ENCODE results near the gene TAAR8.

Gene TAAR8

DNA sequence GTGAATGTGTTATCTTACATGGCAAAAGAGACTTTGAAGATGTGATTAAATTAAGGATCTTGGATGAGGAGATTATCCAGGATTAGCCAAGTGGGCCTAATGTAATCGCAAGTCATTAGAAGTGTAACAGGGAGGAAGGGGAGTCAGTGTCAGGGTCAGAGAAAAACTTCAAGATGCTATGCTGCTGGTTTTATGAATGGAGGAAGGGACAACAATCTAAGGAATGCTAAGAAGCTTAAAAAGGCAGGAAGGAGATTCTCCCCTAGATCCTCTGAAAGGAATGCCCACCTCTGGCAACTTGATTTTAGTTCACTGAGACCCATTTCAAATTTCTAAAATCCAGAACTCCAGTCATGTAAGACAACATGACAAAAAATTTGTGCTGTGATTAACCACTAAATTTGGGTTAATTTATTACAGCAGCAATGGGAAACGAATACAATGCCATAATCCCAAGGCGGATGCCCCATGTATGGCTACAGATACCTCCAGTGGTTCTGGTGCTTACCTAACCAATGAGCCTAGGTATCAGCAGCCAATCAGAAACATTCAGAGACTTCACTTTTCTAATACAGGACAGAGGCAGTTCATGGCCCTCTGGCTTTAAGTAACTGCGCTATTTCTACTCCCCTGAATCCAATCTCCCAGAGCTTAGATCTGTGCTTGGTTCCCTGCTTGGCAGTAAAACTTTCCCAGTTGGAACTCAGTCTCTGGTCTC lies 3.6 kb upstream of the TAAR8 start:
- Histone ChIP-seq H3K4me3 (ENCODE audit: low read depth, low read length) (no peak overlapping the region), H3K27ac (ENCODE audit: extremely low read depth, low read depth, low read length) (no peak overlapping the region), H3K9me3 (ENCODE audit: control insufficient read depth, insufficient read depth, low read depth, low read length) (no peaks in the 10 kb centered on the region), H3K36me3 (ENCODE audit: control insufficient read depth in 2 of 2, insufficient read depth in 1 of 2, low read length in 2 of 2) (no peaks in the 10 kb centered on the region), H3K4me1 (ENCODE audit: control insufficient read depth, insufficient read depth, low read length) (no peaks in the 10 kb centered on the region)
- POLR2A ChIA-PET: no interaction called here
- TF ChIP-seq ZNF624 (tag by site-specific recombination; IDR thresholded peaks at IDR 0.05) (no peak), ZSCAN16 (tag by site-specific recombination; IDR thresholded peaks at IDR 0.05) (no peak), ZNF777 (tag by site-specific recombination; IDR thresholded peaks at IDR 0.05; ENCODE audit: borderline replicate concordance) (no peak), SP7 (tag by site-specific recombination; IDR thresholded peaks at IDR 0.05) (no peak), ZNF175 (tag by site-specific recombination; IDR thresholded peaks at IDR 0.05) (no peak), REPIN1 (tag by site-specific recombination; IDR thresholded peaks at IDR 0.05; ENCODE audit: low read depth) (no peak), ZNF138 (tag by site-specific recombination; IDR thresholded peaks at IDR 0.05; ENCODE audit: borderline replicate concordance) (no peak), ZNF121 (tag by site-specific recombination; IDR thresholded peaks at IDR 0.05) (no peak), KLF16 (tag by site-specific recombination; IDR thresholded peaks at IDR 0.05) (no peak), BCL11B (tag by site-specific recombination; IDR thresholded peaks at IDR 0.05; ENCODE audit: low read depth) (no peak), HOXA7 (CRISPR knock-in tag; IDR thresholded peaks at IDR 0.05; ENCODE audit: borderline replicate concordance) (no peak)
- TF ChIP-seq, protein P1, sequence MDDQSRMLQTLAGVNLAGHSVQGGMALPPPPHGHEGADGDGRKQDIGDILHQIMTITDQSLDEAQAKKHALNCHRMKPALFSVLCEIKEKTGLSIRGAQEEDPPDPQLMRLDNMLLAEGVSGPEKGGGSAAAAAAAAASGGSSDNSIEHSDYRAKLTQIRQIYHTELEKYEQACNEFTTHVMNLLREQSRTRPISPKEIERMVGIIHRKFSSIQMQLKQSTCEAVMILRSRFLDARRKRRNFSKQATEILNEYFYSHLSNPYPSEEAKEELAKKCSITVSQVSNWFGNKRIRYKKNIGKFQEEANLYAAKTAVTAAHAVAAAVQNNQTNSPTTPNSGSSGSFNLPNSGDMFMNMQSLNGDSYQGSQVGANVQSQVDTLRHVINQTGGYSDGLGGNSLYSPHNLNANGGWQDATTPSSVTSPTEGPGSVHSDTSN (CRISPR knock-in tag; IDR thresholded peaks at IDR 0.05): no peak
- TF ChIP-seq, protein P2, sequence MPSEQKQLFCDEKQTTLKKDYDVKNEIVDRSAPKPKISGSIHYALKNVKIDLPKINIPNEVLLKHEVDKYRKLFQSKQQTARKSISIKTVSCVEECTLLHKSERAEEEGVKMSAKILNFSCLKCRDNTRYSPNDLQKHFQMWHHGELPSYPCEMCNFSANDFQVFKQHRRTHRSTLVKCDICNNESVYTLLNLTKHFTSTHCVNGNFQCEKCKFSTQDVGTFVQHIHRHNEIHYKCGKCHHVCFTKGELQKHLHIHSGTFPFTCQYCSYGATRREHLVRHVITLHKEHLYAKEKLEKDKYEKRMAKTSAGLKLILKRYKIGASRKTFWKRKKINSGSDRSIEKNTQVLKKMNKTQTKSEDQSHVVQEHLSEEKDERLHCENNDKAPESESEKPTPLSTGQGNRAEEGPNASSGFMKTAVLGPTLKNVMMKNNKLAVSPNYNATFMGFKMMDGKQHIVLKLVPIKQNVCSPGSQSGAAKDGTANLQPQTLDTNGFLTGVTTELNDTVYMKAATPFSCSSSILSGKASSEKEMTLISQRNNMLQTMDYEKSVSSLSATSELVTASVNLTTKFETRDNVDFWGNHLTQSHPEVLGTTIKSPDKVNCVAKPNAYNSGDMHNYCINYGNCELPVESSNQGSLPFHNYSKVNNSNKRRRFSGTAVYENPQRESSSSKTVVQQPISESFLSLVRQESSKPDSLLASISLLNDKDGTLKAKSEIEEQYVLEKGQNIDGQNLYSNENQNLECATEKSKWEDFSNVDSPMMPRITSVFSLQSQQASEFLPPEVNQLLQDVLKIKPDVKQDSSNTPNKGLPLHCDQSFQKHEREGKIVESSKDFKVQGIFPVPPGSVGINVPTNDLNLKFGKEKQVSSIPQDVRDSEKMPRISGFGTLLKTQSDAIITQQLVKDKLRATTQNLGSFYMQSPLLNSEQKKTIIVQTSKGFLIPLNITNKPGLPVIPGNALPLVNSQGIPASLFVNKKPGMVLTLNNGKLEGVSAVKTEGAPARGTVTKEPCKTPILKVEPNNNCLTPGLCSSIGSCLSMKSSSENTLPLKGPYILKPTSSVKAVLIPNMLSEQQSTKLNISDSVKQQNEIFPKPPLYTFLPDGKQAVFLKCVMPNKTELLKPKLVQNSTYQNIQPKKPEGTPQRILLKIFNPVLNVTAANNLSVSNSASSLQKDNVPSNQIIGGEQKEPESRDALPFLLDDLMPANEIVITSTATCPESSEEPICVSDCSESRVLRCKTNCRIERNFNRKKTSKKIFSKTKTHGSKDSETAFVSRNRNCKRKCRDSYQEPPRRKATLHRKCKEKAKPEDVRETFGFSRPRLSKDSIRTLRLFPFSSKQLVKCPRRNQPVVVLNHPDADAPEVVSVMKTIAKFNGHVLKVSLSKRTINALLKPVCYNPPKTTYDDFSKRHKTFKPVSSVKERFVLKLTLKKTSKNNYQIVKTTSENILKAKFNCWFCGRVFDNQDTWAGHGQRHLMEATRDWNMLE (tag by site-specific recombination; conservative IDR thresholded peaks at IDR 0.05; ENCODE audit: low read depth): no peak
- TF ChIP-seq, protein P3, sequence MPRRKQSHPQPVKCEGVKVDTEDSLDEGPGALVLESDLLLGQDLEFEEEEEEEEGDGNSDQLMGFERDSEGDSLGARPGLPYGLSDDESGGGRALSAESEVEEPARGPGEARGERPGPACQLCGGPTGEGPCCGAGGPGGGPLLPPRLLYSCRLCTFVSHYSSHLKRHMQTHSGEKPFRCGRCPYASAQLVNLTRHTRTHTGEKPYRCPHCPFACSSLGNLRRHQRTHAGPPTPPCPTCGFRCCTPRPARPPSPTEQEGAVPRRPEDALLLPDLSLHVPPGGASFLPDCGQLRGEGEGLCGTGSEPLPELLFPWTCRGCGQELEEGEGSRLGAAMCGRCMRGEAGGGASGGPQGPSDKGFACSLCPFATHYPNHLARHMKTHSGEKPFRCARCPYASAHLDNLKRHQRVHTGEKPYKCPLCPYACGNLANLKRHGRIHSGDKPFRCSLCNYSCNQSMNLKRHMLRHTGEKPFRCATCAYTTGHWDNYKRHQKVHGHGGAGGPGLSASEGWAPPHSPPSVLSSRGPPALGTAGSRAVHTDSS (tag by site-specific recombination; IDR thresholded peaks at IDR 0.05): no peak
- CTCF ChIA-PET: interaction anchor here (0.6 kb wide), 1 partner anchor 726 kb away, joined by 4 read pairs; no protein-coding TSS in a partner anchor

DNA sequence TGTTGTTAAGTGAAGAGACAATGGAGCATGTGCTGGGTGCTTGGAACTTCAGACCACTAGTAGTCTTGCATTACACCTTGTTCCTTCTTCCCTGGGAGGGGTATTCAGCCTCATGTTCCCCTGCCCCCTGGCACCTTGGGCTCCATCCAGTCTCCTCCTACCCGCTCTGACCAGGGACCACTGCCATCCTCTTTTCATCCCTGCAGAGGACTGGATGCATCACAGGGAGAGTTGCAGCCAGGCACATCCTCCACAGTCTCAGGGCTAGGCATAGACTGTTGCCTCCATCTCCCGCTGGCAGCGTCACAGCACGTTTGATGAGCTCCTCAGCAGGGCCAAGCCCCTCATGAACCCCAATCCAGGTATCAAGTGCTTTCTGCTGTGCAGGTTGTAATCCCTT lies 1.3 kb upstream of the TAAR8 start:
- Histone ChIP-seq H3K9me3 (ENCODE audit: control insufficient read depth, insufficient read depth, low read depth, low read length) (no peaks in the 10 kb centered on the region), H3K4me3 (ENCODE audit: low read depth, low read length) (no peak overlapping the region), H3K27ac (ENCODE audit: extremely low read depth, low read depth, low read length) (no peak overlapping the region), H3K4me1 (ENCODE audit: control insufficient read depth, insufficient read depth, low read length) (no peaks in the 10 kb centered on the region), H3K36me3 (ENCODE audit: control insufficient read depth in 2 of 2, insufficient read depth in 1 of 2, low read length in 2 of 2) (no peaks in the 10 kb centered on the region)
- ChIA-PET CTCF (interaction anchor here (0.6 kb wide), 1 partner anchor 22 kb away, joined by 4 read pairs; no protein-coding TSS in a partner anchor), POLR2A (no interaction called here)
- TF ChIP-seq TCF7L2 (IDR thresholded peaks at IDR 0.05; ENCODE audit: borderline replicate concordance, low read depth, low read length) (no peak), ZNF658 (tag by site-specific recombination; IDR thresholded peaks at IDR 0.05) (no peak), ZFP69B (tag by site-specific recombination; IDR thresholded peaks at IDR 0.05) (no peak), ZNF660 (tag by site-specific recombination; IDR thresholded peaks at IDR 0.05) (no peak), ZNF423 (tag by site-specific recombination; IDR thresholded peaks at IDR 0.05) (no peak)
- TF ChIP-seq, protein P4, sequence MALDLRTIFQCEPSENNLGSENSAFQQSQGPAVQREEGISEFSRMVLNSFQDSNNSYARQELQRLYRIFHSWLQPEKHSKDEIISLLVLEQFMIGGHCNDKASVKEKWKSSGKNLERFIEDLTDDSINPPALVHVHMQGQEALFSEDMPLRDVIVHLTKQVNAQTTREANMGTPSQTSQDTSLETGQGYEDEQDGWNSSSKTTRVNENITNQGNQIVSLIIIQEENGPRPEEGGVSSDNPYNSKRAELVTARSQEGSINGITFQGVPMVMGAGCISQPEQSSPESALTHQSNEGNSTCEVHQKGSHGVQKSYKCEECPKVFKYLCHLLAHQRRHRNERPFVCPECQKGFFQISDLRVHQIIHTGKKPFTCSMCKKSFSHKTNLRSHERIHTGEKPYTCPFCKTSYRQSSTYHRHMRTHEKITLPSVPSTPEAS (tag by site-specific recombination; IDR thresholded peaks at IDR 0.05): no peak
- TF ChIP-seq, protein P5, sequence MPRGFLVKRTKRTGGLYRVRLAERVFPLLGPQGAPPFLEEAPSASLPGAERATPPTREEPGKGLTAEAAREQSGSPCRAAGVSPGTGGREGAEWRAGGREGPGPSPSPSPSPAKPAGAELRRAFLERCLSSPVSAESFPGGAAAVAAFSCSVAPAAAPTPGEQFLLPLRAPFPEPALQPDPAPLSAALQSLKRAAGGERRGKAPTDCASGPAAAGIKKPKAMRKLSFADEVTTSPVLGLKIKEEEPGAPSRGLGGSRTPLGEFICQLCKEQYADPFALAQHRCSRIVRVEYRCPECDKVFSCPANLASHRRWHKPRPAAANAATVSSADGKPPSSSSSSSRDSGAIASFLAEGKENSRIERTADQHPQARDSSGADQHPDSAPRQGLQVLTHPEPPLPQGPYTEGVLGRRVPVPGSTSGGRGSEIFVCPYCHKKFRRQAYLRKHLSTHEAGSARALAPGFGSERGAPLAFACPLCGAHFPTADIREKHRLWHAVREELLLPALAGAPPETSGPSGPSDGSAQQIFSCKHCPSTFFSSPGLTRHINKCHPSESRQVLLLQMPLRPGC (tag by site-specific recombination; IDR thresholded peaks at IDR 0.05): no peak

Measured in HEK293 (cell line).